Heart right ventricle (tissue), 16 donors: Measurements from ENCODE around the gene CUZD1. TPM values are rescaled to one million over a fixed set of nuclear protein-coding genes. Genes with fewer than 3 reads are reported as not detected.

Source experiments
- ATAC-seq, 8 donors: fragments of 200-7000 bp; cut with Tn5 transposase; one replicate each; pipeline ENCODE4 v1.9.1; 2020; ENCODE audit warnings: mild to moderate bottlenecking in 8 of 8, moderate library complexity in 8 of 8, moderate number of reproducible peaks in 1 of 8
- DNase-seq, 2 donors: peaks; one replicate each; pipeline ENCODE4 v3.0.0-alpha.2; 2020
- H3K27ac ChIP-seq, 10 donors: fragments of 200-600 bp; sonication (generic) in 2 of 10; one replicate each; pipeline versions ENCODE4 v1.5.0 to v1.8.0; 2020 to 2022; ENCODE audit warnings: mild to moderate bottlenecking in 3 of 10
- H3K27me3 ChIP-seq, 7 donors: fragments of 200-600 bp; one replicate each; pipeline ENCODE4 v1.8.0; 2021 to 2022; ENCODE audit warnings: mild to moderate bottlenecking in 2 of 7
- H3K36me3 ChIP-seq, 9 donors: fragments of 200-600 bp; sonication (generic) in 1 of 9; one replicate each; pipeline versions ENCODE4 v1.5.0 to v1.8.0; 2020 to 2022; ENCODE audit warnings: mild to moderate bottlenecking in 2 of 9
- H3K4me1 ChIP-seq, 9 donors: fragments of 200-600 bp; sonication (generic) in 1 of 9; one replicate each; pipeline versions ENCODE4 v1.5.0 to v1.8.0; 2020 to 2022; ENCODE audit warnings: mild to moderate bottlenecking in 4 of 9
- H3K4me3 ChIP-seq, 10 donors: fragments of 200-600 bp; sonication (generic) in 2 of 10; one replicate each; pipeline versions ENCODE4 v1.5.0 to v1.8.0; 2020 to 2022; ENCODE audit warnings: mild to moderate bottlenecking in 7 of 10, moderate library complexity in 2 of 10
- H3K9me3 ChIP-seq, 11 donors: fragments of 200-600 bp in 10 of 11; sonication (generic) in 2 of 11; one replicate each; pipeline versions ENCODE4 v1.5.0 to v1.8.0; 2013 to 2022; ENCODE audit warnings: mild to moderate bottlenecking in 2 of 11, control low read depth in 1 of 11, moderate library complexity in 1 of 11
- CTCF ChIP-seq, 9 donors: fragments of 200-600 bp; sonication (generic) in 2 of 9; IDR thresholded peaks; one replicate each; pipeline versions ENCODE4 v1.5.0 to v1.8.0; 2021 to 2022; ENCODE audit warnings: antibody characterized with exemption in 9 of 9, mild to moderate bottlenecking in 5 of 9, moderate library complexity in 1 of 9
- WGBS, 2 donors: extraction: QIAGEN DNeasy Blood & Tissue Kit; methylation state at CpG; one replicate each; pipeline ENCODE4 v1.1.7; 2013; ENCODE audit warnings: inconsistent platforms in 1 of 2; 5-methylcytosine and 5-hydroxymethylcytosine counted together
- intact Hi-C, 10 donors: fragments of 100-400 bp; cut with DNase I; formaldehyde crosslinking; loops; one replicate each; pipeline versions ENCODE4 v1.11.1 to v1.14.2; 2022
- polyA plus RNA-seq, 2 donors: library from polyadenylated mRNA; stranded (reverse); fragments of 200-250 nt; gene quantifications; one replicate each; pipeline ENCODE4 v1.2.3, GENCODE V29; 2013
- total RNA-seq, 10 donors: library from RNA; stranded (reverse); fragmentation: NEBNext Ultra II Directional in 3 of 10; extraction: Animal tissue kit (Norgen Biotek cat#: 25700) in 3 of 10; gene quantifications; one replicate each; pipeline versions ENCODE4 v1.2.1 to v1.2.4, GENCODE V29; 2021 to 2023
- donor health status: Arrhythmogenic right ventricular cardiomyopathy.
- donor health status: ischemic (EF 13 %, LVEDD 7.1; RV severe dilation, severe dysfunction).
- donor health status: healthy with polysubstance abuse.
- donor health status: DM: no; HTN: yes; CAD: no.
- donor health status: DM: no; HTN: no; CAD: no.
- donor health status: ischemic (EF 25% LVEDD 6.9; RV normal size, moderate dysfunction).
- donor health status: ischemic (EF 25% LVEDD 5.7; RV mildly dilated, moderate dysfunction).
- donor health status: healthy.
- donor health status: DM: yes; HTN: yes; CAD: no.
- donor health status: Ischemic cardiomyopathy.
- donor health status: ischemic (EF 35%, LVEDD 5.7; RV mildly dilated, moderate dysfunction).
- donor health status: nonischemic (EF 11% LVEDD 7.7; RV severe dilation, severe dysfunction).
- donor health status: DM: yes; HTN: yes; CAD: no.
- donor health status: PGD.
- donor health status: ischemic (EF 29% LVEDD 5.4; RV normal size, mild dysfunction).
- donor health status: nonischemic (EF 23%, LVEDD 6.1; RV moderate dilation, normal function).

The CUZD1 gene
- total and polyA plus RNA-seq, 12 donors = 0.13 to 1.1 (median 0.24) TPM

GRCh38 chr10:122855745-122856144, 10.1 kb upstream of the CUZD1 start:
- H3K27ac ChIP-seq = no peak overlapping the region
- WGBS, 2 donors = 69 to 73% methylated on average over 3 of the region's 3 CpGs
- H3K27me3 ChIP-seq = no peaks in the 10 kb centered on the region
- intact Hi-C loops = no loop called here
- H3K4me1 ChIP-seq = peaks cover 0 to 2% (median 0%) of the 10 kb centered on the region in 9 donors
- ATAC-seq (no peak), DNase-seq (no peak)
- TF ChIP-seq CTCF (IDR thresholded peaks at IDR 0.05) = no peak
- peaks cover 0 to 15% (median 0%) of the 10 kb centered on the region in 11 donors for H3K9me3 ChIP-seq
- peaks cover 0 to 32% (median 4%) of the 10 kb centered on the region in 9 donors for H3K36me3 ChIP-seq
- no peak overlapping the region for H3K4me3 ChIP-seq

- no peak for DNase-seq
- intact Hi-C loops = no loop called here
- ATAC-seq = no peak
- Histone ChIP-seq H3K4me1 (peaks cover 0 to 3% (median 0%) of the 10 kb centered on the region in 9 donors), H3K27ac (no peak overlapping the region), H3K27me3 (no peaks in the 10 kb centered on the region), H3K9me3 (peaks cover 0 to 15% (median 0%) of the 10 kb centered on the region in 11 donors), H3K36me3 (peaks cover 0 to 32% (median 4%) of the 10 kb centered on the region in 9 donors), H3K4me3 (no peak overlapping the region)
- 82 to 83% methylated on average over 5 of the region's 5 CpGs for WGBS, 2 donors
- no peak for TF ChIP-seq CTCF (IDR thresholded peaks at IDR 0.05)
Observed at GRCh38 chr10:122854648-122855047, 9.0 kb upstream of the CUZD1 start.

- DNase-seq (no peak), ATAC-seq (no peak)
- Histone ChIP-seq H3K36me3 (peaks cover 0 to 32% (median 4%) of the 10 kb centered on the region in 9 donors), H3K27me3 (no peaks in the 10 kb centered on the region), H3K4me3 (no peak overlapping the region), H3K27ac (no peak overlapping the region), H3K4me1 (peaks cover 0 to 3% (median 0%) of the 10 kb centered on the region in 9 donors), H3K9me3 (peaks cover 0 to 15% (median 0%) of the 10 kb centered on the region in 11 donors)
- intact Hi-C loops = no loop called here
- TF ChIP-seq CTCF (IDR thresholded peaks at IDR 0.05) = no peak
- 80 to 81% methylated on average over 1 of the region's 1 CpG for WGBS, 2 donors
Observed at GRCh38 chr10:122853665-122854313, 8.1 kb upstream of the CUZD1 start.

- WGBS, 2 donors = 88 to 96% methylated on average over 2 of the region's 2 CpGs
- Histone ChIP-seq H3K36me3 (peaks cover 0 to 32% (median 4%) of the 10 kb centered on the region in 9 donors), H3K4me3 (no peak overlapping the region), H3K9me3 (peaks cover 0 to 15% (median 0%) of the 10 kb centered on the region in 11 donors), H3K27ac (no peak overlapping the region), H3K27me3 (no peaks in the 10 kb centered on the region), H3K4me1 (peaks cover 0 to 3% (median 0%) of the 10 kb centered on the region in 9 donors)
- no peak for TF ChIP-seq CTCF (IDR thresholded peaks at IDR 0.05)
- DNase-seq (no peak), ATAC-seq (no peak)
- intact Hi-C loops = no loop called here
Observed at GRCh38 chr10:122852261-122852660, 6.6 kb upstream of the CUZD1 start.
